ENCODE data around the gene RAB3C.

GRCh38 chr5:58699762-58700118 lies 116.9 kb downstream of the RAB3C start:
- TF ChIP-seq CTCF (IDR thresholded peaks at IDR 0.05) (no peak), POLR2AphosphoS5 (IDR thresholded peaks at IDR 0.05; ENCODE audit: low read depth, low read length) (no peak), SIN3A (IDR thresholded peaks at IDR 0.05; ENCODE audit: borderline replicate concordance, insufficient read depth, low read depth, low read length) (no peak), REST (IDR thresholded peaks at IDR 0.05; ENCODE audit: insufficient read depth in 1 of 2, low read depth in 2 of 2, low read length in 1 of 2) (no peak), TCF7L2 (IDR thresholded peaks at IDR 0.05; ENCODE audit: low read depth, low read length) (no peak)

All from Panc1 (cell line).